Thoracic aorta (tissue), 2 donors: ENCODE results near the gene FBXW11. TPM values are rescaled to one million over a fixed set of nuclear protein-coding genes. Genes with fewer than 3 reads are reported as not detected.

Experiments used
- ATAC-seq: fragments of 150-250 bp; one replicate; pipeline ENCODE4 v1.8.0; 2017; ENCODE audit warnings: low read depth; ENCODE audit not compliant: insufficient number of reproducible peaks, low FRiP score
- DNase-seq: peaks from one replicate; pipeline ENCODE4 v3.0.0-alpha.2; 2020; ENCODE audit warnings: low spot score
- H3K27ac ChIP-seq, 2 donors: fragments of 200-600 bp; sonication (generic); 1 replicate in 1 of 2; 2 replicates in 1 of 2; pipeline ENCODE4 v1.5.1; 2016; ENCODE audit warnings: mild to moderate bottlenecking in 2 of 2, moderate library complexity in 2 of 2
- H3K27me3 ChIP-seq: fragments of 200-600 bp; sonication (generic); replicated peaks from 2 replicates; pipeline ENCODE4 v1.6.0; 2016; ENCODE audit warnings: mild to moderate bottlenecking; ENCODE audit not compliant: insufficient read depth
- H3K36me3 ChIP-seq: fragments of 200-600 bp; sonication (generic); one replicate; pipeline ENCODE4 v1.5.1; 2016
- H3K4me1 ChIP-seq, 2 donors: fragments of 200-600 bp; sonication (generic); 1 replicate in 1 of 2; 2 replicates in 1 of 2; pipeline versions ENCODE4 v1.5.1 to v1.6.0; 2016; ENCODE audit warnings: low read depth in 2 of 2, mild to moderate bottlenecking in 1 of 2; ENCODE audit not compliant: control insufficient read depth in 1 of 2
- H3K4me3 ChIP-seq: fragments of 200-600 bp; sonication (generic); 2 replicates; pipeline ENCODE4 v1.5.1; 2016; ENCODE audit warnings: mild to moderate bottlenecking
- H3K9me3 ChIP-seq: fragments of 200-600 bp; sonication (generic); 2 replicates; pipeline ENCODE4 v1.5.1; 2016
- CTCF ChIP-seq: fragments of 200-600 bp; sonication (generic); IDR thresholded peaks from one replicate; pipeline ENCODE4 v1.5.1; 2019; ENCODE audit warnings: antibody characterized with exemption
- total RNA-seq, 2 donors: library from RNA; depleted of rRNA; stranded (reverse); fragments of >200 nt; gene quantifications; one replicate each; pipeline versions ENCODE4 v1.1.0 to v1.2.3, GENCODE V29; 2016

Gene FBXW11
- total RNA-seq, 2 donors from 2014 or later: 77.8 to 91.2 TPM

GRCh38 chr5:172015346-172015745, 8.9 kb upstream of the FBXW11 start:
- Histone ChIP-seq H3K27me3 (no peaks in the 10 kb centered on the region), H3K9me3 (no peaks in the 10 kb centered on the region), H3K4me3 (no peak overlapping the region), H3K36me3 (no peaks in the 10 kb centered on the region), H3K27ac (no peak overlapping the region), H3K4me1 (no peaks in the 10 kb centered on the region)
- no peak for ATAC-seq
- TF ChIP-seq CTCF: no peak
- DNase-seq: no peak

- no peaks in the 10 kb centered on the region for H3K27me3 ChIP-seq
- H3K27ac ChIP-seq: no peak overlapping the region
- peaks cover under 1 to 10% of the 10 kb centered on the region in 2 donors for H3K4me1 ChIP-seq
- ATAC-seq: no peak
- no peak for TF ChIP-seq CTCF
- H3K4me3 ChIP-seq: no peak overlapping the region
- no peaks in the 10 kb centered on the region for H3K36me3 ChIP-seq
- no peaks in the 10 kb centered on the region for H3K9me3 ChIP-seq
- no peak for DNase-seq
Observed at GRCh38 chr5:172010278-172010677, 3.8 kb upstream of the FBXW11 start.

GRCh38 chr5:172009536-172010270, 3.3 kb upstream of the FBXW11 start:
- no peak overlapping the region for H3K27ac ChIP-seq
- H3K36me3 ChIP-seq: no peaks in the 10 kb centered on the region
- no peak overlapping the region for H3K4me3 ChIP-seq
- H3K27me3 ChIP-seq: no peaks in the 10 kb centered on the region
- H3K4me1 ChIP-seq: peaks cover 6 to 16% of the 10 kb centered on the region in 2 donors
- TF ChIP-seq CTCF: no peak
- H3K9me3 ChIP-seq: no peaks in the 10 kb centered on the region
- DNase-seq: no peak
- ATAC-seq: no peak

- H3K27me3 ChIP-seq: no peaks in the 10 kb centered on the region
- no peak overlapping the region for H3K27ac ChIP-seq
- no peak for ATAC-seq
- H3K4me3 ChIP-seq: no peak overlapping the region
- no peaks in the 10 kb centered on the region for H3K9me3 ChIP-seq
- no peaks in the 10 kb centered on the region for H3K36me3 ChIP-seq
- DNase-seq: no peak
- no peak for TF ChIP-seq CTCF
- peaks cover 15 to 25% of the 10 kb centered on the region in 2 donors for H3K4me1 ChIP-seq
Observed at GRCh38 chr5:172008689-172009141, 2.3 kb upstream of the FBXW11 start.

GRCh38 chr5:172008111-172008455, 1.6 kb upstream of the FBXW11 start:
- no peaks in the 10 kb centered on the region for H3K27me3 ChIP-seq
- H3K4me3 ChIP-seq: no peak overlapping the region
- no peak for TF ChIP-seq CTCF
- H3K4me1 ChIP-seq: peaks cover 21 to 30% of the 10 kb centered on the region in 2 donors
- ATAC-seq (no peak), DNase-seq (no peak)
- no peaks in the 10 kb centered on the region for H3K36me3 ChIP-seq
- H3K27ac ChIP-seq: no peak overlapping the region
- no peaks in the 10 kb centered on the region for H3K9me3 ChIP-seq
